GM21619 (cell line): ENCODE data around the gene SEMA3A.
"Not testable (repeated sequence)": the region's sequence is repeated elsewhere in the genome, so short reads cannot be mapped to it uniquely, and the experiment has no call there.

Experiments used
- ATAC-seq: cut with Tn5 transposase; IDR thresholded peaks from one replicate; pipeline ENCODE4 v1.9.1; 2021; ENCODE audit not compliant: unreplicated experiment

The SEMA3A gene

GRCh38 chr7:84069999-84070500 is 124.5 kb downstream of the SEMA3A start:
- ATAC-seq = no peak

GRCh38 chr7:84069033-84069432 is 125.6 kb downstream of the SEMA3A start:
- ATAC-seq = no peak

GRCh38 chr7:84062489-84062901 is 132.1 kb downstream of the SEMA3A start:
- ATAC-seq = not testable (repeated sequence)

- no peak for ATAC-seq
Observed at GRCh38 chr7:84060760-84061261, 133.8 kb downstream of the SEMA3A start.

DNA sequence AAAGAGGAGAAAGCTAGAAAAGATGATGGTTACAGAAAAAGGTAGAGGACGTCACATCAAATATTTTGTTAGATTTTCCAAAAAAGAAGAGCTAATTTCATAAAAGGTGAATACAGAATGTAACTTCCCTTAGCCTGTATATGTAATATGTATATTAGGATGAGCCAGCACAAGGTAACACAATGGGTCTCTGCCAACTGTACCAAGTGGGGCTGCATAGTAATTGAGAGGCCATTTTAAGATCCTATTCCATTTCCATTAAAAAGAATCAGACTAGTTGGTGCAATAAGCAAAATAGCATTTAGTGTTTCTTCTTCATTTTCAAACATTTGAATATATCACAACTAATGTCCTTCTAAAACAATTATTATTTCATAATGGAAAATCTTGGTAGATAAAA is 134.6 kb downstream of the SEMA3A start:
- no peak for ATAC-seq

GRCh38 chr7:84058311-84059076 is 136.1 kb downstream of the SEMA3A start:
- ATAC-seq = no peak

DNA sequence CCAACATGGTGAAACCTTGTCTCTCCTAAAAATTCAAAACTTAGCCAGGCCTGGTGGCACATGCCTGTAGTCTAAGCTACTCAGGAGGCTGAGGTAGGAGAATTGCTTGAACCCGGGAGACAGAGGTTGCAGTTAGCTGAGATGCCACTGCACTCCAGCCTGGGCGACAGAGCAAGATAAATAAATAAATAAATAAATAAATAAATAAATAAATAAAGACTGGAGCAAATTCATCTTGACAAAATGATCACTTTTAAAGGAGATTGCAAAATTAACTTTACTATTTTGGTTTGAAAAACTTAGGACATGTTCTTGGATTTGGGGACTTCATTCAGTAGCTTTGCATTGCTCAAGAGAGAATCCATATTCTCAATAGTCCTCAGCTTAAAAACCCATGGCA is 137.0 kb downstream of the SEMA3A start:
- ATAC-seq = no peak

DNA sequence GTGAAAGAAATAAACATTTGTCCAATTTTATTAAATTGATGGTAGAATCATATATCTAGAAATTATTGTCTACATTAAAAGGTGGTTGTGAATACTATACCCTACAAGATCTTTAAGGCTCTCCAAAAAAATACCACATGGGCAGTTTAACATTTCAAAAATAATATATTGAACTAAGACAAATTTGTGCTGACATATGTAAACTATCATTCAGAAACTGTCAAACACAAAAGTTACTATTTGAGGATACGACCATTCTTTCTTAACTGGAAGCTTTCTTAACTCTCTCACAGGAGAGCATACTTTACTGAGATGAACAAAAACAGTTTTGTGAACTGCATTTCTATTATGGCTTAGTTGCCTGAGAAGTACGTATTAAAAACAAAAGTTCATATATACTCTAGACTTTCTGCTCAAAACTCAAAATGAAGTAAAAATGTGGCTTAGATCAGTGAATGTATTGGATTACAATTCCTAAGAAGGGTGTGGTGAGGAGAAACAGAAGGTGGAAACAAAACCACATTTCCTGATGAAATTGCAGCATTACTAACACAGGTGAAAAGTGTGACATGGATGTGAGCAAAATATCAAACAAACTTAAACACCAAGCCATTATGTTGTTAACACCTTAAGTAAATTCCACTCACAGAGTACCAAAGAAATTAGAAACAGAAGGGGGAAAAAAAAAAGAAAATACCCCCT is 138.5 kb downstream of the SEMA3A start:
- ATAC-seq = no peak

- ATAC-seq = not testable (repeated sequence)
Observed at GRCh38 chr7:84055199-84055598, 139.4 kb downstream of the SEMA3A start.

GRCh38 chr7:84049071-84049836 is 145.3 kb downstream of the SEMA3A start:
- ATAC-seq = no peak

DNA sequence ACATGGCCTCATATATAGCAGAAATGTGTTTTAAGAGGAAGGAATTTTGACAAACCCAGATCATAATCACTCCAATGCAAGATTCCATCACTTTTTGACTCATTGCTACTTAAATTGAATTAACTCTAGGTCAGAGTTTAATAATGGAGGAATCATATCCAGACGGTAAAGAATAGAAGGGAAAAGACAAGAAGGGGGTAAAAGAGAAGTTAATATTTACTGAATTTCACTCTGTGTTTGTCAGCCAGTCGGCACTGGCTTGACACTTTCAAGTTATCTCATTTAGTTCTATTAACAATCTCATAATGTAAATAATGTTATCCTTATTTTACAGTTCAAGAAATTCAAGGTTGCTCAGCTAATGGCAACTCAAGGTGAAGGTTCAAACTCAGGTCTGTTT is 147.5 kb downstream of the SEMA3A start:
- ATAC-seq = no peak

GRCh38 chr7:84044834-84045233 is 149.8 kb downstream of the SEMA3A start:
- ATAC-seq = no peak

- no peak for ATAC-seq
Observed at GRCh38 chr7:84043661-84044191, 150.9 kb downstream of the SEMA3A start.

DNA sequence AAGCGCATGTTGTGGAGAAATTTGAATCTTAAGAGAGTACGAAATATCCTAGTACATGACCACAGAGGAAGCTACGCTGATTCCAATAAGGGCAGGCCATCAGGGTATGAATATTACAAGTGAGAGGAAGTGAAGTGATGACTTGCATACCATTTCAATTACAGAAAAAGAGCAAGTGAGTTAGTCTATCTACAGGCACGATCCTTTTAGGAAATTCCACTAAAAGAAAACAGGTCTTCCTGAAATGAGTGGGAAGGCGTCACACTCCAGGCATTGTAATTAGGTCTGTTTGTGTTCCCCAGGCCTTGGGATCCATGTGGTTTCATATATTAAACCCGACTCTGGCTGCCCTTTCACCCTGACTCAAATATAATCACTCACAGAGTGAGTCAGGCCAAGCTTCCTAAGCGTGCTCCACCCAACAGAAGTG is 152.5 kb downstream of the SEMA3A start:
- no peak for ATAC-seq

DNA sequence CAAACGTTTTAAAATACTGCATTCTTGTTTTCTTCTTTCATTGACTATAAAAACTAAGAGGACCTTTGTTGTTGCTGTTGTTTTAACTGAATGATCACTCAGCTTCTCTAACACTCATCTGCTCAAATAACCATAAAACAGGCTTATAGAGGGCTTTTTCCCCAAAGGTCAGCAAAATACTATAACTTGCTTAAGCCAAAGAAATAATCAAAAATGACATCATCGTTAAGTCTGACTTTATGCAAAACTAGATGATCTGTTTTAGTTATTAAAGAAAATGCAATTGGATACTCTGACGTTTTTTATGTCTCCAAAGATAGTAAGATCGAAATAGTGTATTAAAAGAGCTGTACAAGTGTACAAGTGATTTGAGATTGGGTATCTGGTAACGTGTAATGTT is 152.9 kb downstream of the SEMA3A start:
- ATAC-seq = no peak

- ATAC-seq = no peak
Observed at GRCh38 chr7:84040355-84040754, 154.2 kb downstream of the SEMA3A start.

GRCh38 chr7:84039432-84039831 is 155.2 kb downstream of the SEMA3A start:
- ATAC-seq = no peak

GRCh38 chr7:84027678-84028077 is 166.9 kb downstream of the SEMA3A start:
- no peak for ATAC-seq

GRCh38 chr7:84025332-84025927 is 169.2 kb downstream of the SEMA3A start:
- ATAC-seq = no peak

GRCh38 chr7:84022684-84023308 is 171.8 kb downstream of the SEMA3A start:
- ATAC-seq = no peak
